VCaP (cell line): Measurements from ENCODE around the gene PTPN1.

Experiments used
- H3K27ac ChIP-seq: fragments of 450-650 bp; 2 replicates; pipeline ENCODE4 v1.5.1; 2017
- CTCF ChIP-seq: fragments of 450-650 bp; conservative IDR thresholded peaks from 2 replicates; pipeline ENCODE4 v1.5.1; 2017; ENCODE audit warnings: mild to moderate bottlenecking, moderate library complexity

The PTPN1 gene

GRCh38 chr20:50487397-50487796 lies 22.8 kb upstream of the PTPN1 start:
- no peak overlapping the region for H3K27ac ChIP-seq
- TF ChIP-seq CTCF, result no peak

DNA sequence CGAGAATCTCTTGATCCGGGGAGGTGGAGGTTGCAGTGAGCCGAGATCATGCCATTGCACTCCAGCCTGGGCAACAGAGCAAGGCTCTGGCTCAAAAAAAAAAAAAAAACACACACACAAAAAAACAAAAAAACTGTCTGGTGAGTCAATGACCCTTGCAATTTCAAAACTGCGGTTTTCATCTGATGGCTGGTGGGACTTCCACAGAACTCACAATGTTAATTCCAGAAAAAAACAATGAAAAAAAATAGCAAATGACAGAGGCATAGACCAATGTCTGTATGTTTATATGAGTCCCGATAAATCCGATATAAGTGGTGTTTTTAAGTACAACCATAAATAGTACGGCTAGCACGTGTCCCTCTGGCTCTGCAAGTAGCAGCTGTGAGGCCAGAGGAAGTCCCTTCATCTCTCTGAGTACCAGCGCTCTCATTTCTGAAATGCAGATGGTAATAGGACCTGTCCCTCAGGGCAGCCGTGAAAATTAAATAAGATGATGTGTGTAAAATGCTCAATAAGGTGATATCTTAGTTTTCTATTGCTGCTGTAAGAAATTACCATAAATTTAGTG lies 21.9 kb upstream of the PTPN1 start:
- no peak for TF ChIP-seq CTCF
- no peak overlapping the region for H3K27ac ChIP-seq

DNA sequence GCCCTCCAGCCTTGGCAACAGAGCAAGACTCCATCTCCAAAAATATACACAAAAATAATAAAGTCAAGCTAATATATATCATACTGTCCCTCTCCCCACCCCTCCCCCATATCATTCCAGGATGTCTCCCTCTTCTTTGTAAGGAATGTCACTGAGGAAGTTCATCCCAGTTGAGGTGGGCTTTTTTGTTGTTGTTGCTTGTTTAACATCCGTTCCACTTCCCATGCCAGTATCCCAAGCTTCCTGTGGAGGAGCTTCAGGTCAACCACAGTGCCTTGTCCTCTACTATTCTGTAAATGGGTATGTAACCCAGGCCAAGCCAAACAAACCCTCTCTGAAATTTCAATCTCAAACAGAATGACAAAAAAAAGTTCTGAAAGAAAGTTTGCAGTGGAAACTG lies 19.0 kb upstream of the PTPN1 start:
- no peak for TF ChIP-seq CTCF
- H3K27ac ChIP-seq, result no peak overlapping the region

GRCh38 chr20:50491926-50492634 lies 18.1 kb upstream of the PTPN1 start:
- no peak for TF ChIP-seq CTCF
- no peak overlapping the region for H3K27ac ChIP-seq

DNA sequence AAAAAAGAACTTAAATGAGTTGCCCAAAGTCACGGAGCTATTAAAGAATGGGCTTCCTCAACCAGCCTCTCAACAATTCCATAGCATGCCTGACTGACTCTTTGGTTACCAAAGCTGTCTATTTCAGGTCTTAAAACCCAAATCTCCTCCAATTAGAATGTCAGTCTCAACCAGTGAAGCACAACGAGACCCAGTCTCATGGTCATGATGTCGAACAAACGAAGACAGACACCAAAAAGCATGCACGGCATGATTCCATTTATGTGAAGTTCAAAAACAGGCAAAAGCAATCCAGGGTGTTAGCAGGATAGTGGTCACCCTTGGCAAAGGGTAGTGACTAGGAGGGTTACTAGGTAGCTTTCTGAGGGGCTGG lies 16.3 kb upstream of the PTPN1 start:
- H3K27ac ChIP-seq, result no peak overlapping the region
- no peak for TF ChIP-seq CTCF

DNA sequence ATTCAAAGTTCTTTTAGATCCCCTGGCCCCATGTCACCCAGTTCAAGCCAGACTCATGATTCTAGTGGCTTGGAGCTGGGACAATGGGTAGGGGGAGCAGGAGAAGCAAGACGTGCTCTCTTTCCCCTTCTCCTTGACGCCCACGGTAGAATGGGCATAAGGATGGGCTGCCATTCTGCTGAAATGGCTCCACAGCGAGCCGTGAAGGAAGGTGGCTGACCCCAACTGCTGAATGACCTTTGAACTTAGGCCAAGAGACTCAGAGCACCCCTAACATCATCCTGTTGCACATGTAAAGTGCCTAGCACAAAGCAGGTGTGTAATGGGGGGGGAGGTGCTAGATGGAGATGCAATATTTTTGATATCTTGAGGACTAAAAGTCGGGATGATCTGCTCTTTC lies 15.8 kb upstream of the PTPN1 start:
- H3K27ac ChIP-seq, result no peak overlapping the region
- TF ChIP-seq CTCF, result no peak

DNA sequence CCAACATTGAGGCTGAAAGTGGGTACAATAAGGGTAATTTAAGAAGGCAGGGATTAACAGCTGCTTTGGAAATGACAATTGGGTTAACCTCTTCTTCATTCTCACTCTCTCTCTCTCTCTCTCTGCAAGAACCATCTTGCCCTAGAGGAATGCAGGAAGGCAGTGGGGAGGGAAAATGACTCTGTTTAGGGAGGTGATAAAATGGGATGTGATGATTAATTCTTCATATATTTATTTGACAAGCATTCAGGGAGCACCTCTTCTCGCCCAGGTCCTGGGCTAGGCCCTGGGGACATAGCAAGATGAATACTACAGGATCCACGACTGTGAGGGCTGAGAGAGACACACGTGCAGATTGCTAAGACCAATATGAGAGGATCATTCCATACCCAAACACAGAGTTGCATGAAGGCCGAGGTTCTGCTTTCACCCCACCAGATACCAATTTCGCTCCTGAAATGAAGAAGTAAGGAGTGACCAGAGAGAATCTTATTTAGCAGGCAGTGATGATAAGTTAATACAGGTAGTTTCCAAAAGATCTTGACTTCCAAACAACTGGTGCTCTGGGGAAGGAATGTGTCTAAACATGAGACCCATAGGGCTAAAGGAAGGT lies 13.3 kb upstream of the PTPN1 start:
- H3K27ac ChIP-seq, result no peak overlapping the region
- no peak for TF ChIP-seq CTCF
